Prostate gland (tissue), 2 donors: ENCODE measurements around the gene TMEM147.

Experiments
- CTCF ChIP-seq, 4 experiments: fragments of 200-600 bp in 2 of 4; fragments of 450-650 bp in 2 of 4; sonication (generic) in 2 of 4; IDR thresholded peaks; 1 replicate in 3 of 4; 2 replicates in 1 of 4; pipeline ENCODE4 v1.5.1; 2016 to 2019; ENCODE audit warnings: antibody characterized with exemption in 4 of 4, mild to moderate bottlenecking in 2 of 4, moderate library complexity in 2 of 4
- POLR2A ChIP-seq: fragments of 450-650 bp; IDR thresholded peaks from one replicate; pipeline ENCODE4 v1.6.1; 2016; ENCODE audit warnings: antibody characterized with exemption, mild to moderate bottlenecking
- POLR2AphosphoS5 ChIP-seq: sonication (generic); formaldehyde crosslinking; IDR thresholded peaks from one replicate; pipeline ENCODE4 v1.6.1; 2017; ENCODE audit warnings: antibody characterized with exemption

GRCh38 chr19:35551091-35551810, 5.8 kb downstream of the TMEM147 start:
- TF ChIP-seq CTCF (IDR thresholded peaks at IDR 0.05), result no peak
- TF ChIP-seq POLR2A, result no peak
- no peak for TF ChIP-seq POLR2AphosphoS5
